ENCODE results near the gene LDB2.
"Not testable (repeated sequence)": the region's sequence is repeated elsewhere in the genome, so short reads cannot be mapped to it uniquely, and the experiment has no call there.

Gene LDB2

GRCh38 chr4:16585053-16585452 lies 313.4 kb downstream of the LDB2 start:
- no peak for DNase-seq

GRCh38 chr4:16583764-16584163 lies 314.7 kb downstream of the LDB2 start:
- DNase-seq = no peak

GRCh38 chr4:16582526-16582925 lies 315.9 kb downstream of the LDB2 start:
- no peak for DNase-seq

GRCh38 chr4:16582036-16582435 lies 316.4 kb downstream of the LDB2 start:
- DNase-seq = no peak

- DNase-seq = no peak
Observed at GRCh38 chr4:16581117-16581516, 317.3 kb downstream of the LDB2 start.

GRCh38 chr4:16580514-16580913 lies 317.9 kb downstream of the LDB2 start:
- no peak for DNase-seq

- no peak for DNase-seq
Observed at GRCh38 chr4:16579866-16580265, 318.6 kb downstream of the LDB2 start.

GRCh38 chr4:16577177-16577576 lies 321.3 kb downstream of the LDB2 start:
- no peak for DNase-seq

GRCh38 chr4:16574981-16575380 lies 323.5 kb downstream of the LDB2 start:
- no peak for DNase-seq

GRCh38 chr4:16573739-16574138 lies 324.7 kb downstream of the LDB2 start:
- DNase-seq = no peak

GRCh38 chr4:16573206-16573605 lies 325.2 kb downstream of the LDB2 start:
- no peak for DNase-seq

GRCh38 chr4:16572631-16573030 lies 325.8 kb downstream of the LDB2 start:
- no peak for DNase-seq

- no peak for DNase-seq
Observed at GRCh38 chr4:16572161-16572560, 326.3 kb downstream of the LDB2 start.

- DNase-seq = no peak
Observed at GRCh38 chr4:16569790-16570189, 328.7 kb downstream of the LDB2 start.

GRCh38 chr4:16557316-16557715 lies 341.1 kb downstream of the LDB2 start:
- DNase-seq = not testable (repeated sequence)

GRCh38 chr4:16555156-16555555 lies 343.3 kb downstream of the LDB2 start:
- DNase-seq = no peak

GRCh38 chr4:16550531-16550930 lies 347.9 kb downstream of the LDB2 start:
- no peak for DNase-seq

- no peak for DNase-seq
Observed at GRCh38 chr4:16545656-16546055, 352.8 kb downstream of the LDB2 start.

GRCh38 chr4:16544869-16545268 lies 353.6 kb downstream of the LDB2 start:
- no peak for DNase-seq

GRCh38 chr4:16544251-16544721 lies 354.2 kb downstream of the LDB2 start:
- DNase-seq = no peak

GRCh38 chr4:16537926-16538325 lies 360.5 kb downstream of the LDB2 start:
- no peak for DNase-seq

GRCh38 chr4:16532240-16532970 lies 366.0 kb downstream of the LDB2 start:
- DNase-seq = no peak

- DNase-seq = no peak
Observed at GRCh38 chr4:16530688-16531635, 367.5 kb downstream of the LDB2 start.
